Esophagus muscularis mucosa (tissue), 4 donors: Measurements from ENCODE around the gene CELF2. TPM values are rescaled to one million over a fixed set of nuclear protein-coding genes. Genes with fewer than 3 reads are reported as not detected.

Experiments
- DNase-seq: peaks from one replicate; pipeline ENCODE4 v3.0.0-alpha.2; 2017; ENCODE audit errors: extremely low spot score
- H3K27ac ChIP-seq, 4 donors: fragments of 200-600 bp; sonication (generic); replicated peaks in 1 of 4; 1 replicate in 3 of 4; 2 replicates in 1 of 4; pipeline ENCODE4 v1.5.1; 2016 to 2019; ENCODE audit warnings: mild to moderate bottlenecking in 1 of 4
- H3K27me3 ChIP-seq, 4 donors: fragments of 200-600 bp; sonication (generic); one replicate each; pipeline versions ENCODE4 v1.5.1 to v1.6.0; 2016 to 2019
- H3K36me3 ChIP-seq, 4 donors: fragments of 200-600 bp; sonication (generic); one replicate each; pipeline ENCODE4 v1.5.1; 2016 to 2019
- H3K4me1 ChIP-seq, 4 donors: fragments of 200-600 bp; sonication (generic); one replicate each; pipeline ENCODE4 v1.5.1; 2016 to 2019
- H3K4me3 ChIP-seq, 4 donors: fragments of 200-600 bp; sonication (generic); 1 replicate in 2 of 4; 2 replicates in 2 of 4; pipeline ENCODE4 v1.5.1; 2016 to 2019; ENCODE audit warnings: mild to moderate bottlenecking in 4 of 4, moderate library complexity in 1 of 4
- H3K9me3 ChIP-seq, 4 donors: fragments of 200-600 bp; sonication (generic); 1 replicate in 3 of 4; 2 replicates in 1 of 4; pipeline ENCODE4 v1.5.1; 2016 to 2019
- CTCF ChIP-seq, 3 experiments: fragments of 200-600 bp in 2 of 3; fragments of 450-650 bp in 1 of 3; sonication (generic) in 2 of 3; IDR thresholded peaks; one replicate each; pipeline ENCODE4 v1.5.1; 2017 to 2019; ENCODE audit warnings: antibody characterized with exemption in 3 of 3, mild to moderate bottlenecking in 2 of 3, moderate library complexity in 1 of 3
- EP300 ChIP-seq: sonication (generic); formaldehyde crosslinking; IDR thresholded peaks from one replicate; pipeline ENCODE4 v1.6.1; 2017; ENCODE audit warnings: antibody characterized with exemption
- POLR2A ChIP-seq: fragments of 450-650 bp; IDR thresholded peaks from one replicate; pipeline ENCODE4 v1.6.1; 2017; ENCODE audit warnings: antibody characterized with exemption, moderate library complexity, mild to moderate bottlenecking, low read depth
- POLR2AphosphoS5 ChIP-seq, 2 donors: sonication (generic); formaldehyde crosslinking; IDR thresholded peaks; one replicate each; pipeline ENCODE4 v1.6.1; 2017; ENCODE audit warnings: antibody characterized with exemption in 2 of 2
- WGBS: methylation state at CpG from one replicate; pipeline ENCODE4 v1.1.5; 2018; 5-methylcytosine and 5-hydroxymethylcytosine counted together
- intact Hi-C: fragments of 100-400 bp; cut with DNase I; formaldehyde crosslinking; loops from one replicate; pipeline ENCODE4 v1.15.1; 2023
- total RNA-seq, 4 donors: library from RNA; depleted of rRNA; stranded (reverse); fragments of >200 nt; gene quantifications; one replicate each; pipeline versions ENCODE4 v1.1.0 to v1.2.1, GENCODE V29; 2016

The CELF2 gene
- total RNA-seq, 4 donors from 2014 or later = 81.8 to 128 (median 104) TPM

GRCh38 chr10:11295492-11295891 lies 277.8 kb downstream of the CELF2 start:
- no peaks in the 10 kb centered on the region for H3K27me3 ChIP-seq
- DNase-seq = no peak
- intact Hi-C loops = no loop called here
- peaks cover 0 to 6% (median 0%) of the 10 kb centered on the region in 4 donors for H3K4me1 ChIP-seq
- H3K4me3 ChIP-seq = no peak overlapping the region
- peaks cover 13 to 84% (median 61%) of the 10 kb centered on the region in 4 donors for H3K36me3 ChIP-seq
- H3K27ac ChIP-seq = no peak overlapping the region
- H3K9me3 ChIP-seq = no peaks in the 10 kb centered on the region
- 95% methylated on average over 3 of the region's 3 CpGs for WGBS
- TF ChIP-seq POLR2A = no peak
- no peak for TF ChIP-seq EP300
- TF ChIP-seq CTCF (IDR thresholded peaks at IDR 0.05) = no peak
- TF ChIP-seq POLR2AphosphoS5 (IDR thresholded peaks at IDR 0.05) = no peak

DNA sequence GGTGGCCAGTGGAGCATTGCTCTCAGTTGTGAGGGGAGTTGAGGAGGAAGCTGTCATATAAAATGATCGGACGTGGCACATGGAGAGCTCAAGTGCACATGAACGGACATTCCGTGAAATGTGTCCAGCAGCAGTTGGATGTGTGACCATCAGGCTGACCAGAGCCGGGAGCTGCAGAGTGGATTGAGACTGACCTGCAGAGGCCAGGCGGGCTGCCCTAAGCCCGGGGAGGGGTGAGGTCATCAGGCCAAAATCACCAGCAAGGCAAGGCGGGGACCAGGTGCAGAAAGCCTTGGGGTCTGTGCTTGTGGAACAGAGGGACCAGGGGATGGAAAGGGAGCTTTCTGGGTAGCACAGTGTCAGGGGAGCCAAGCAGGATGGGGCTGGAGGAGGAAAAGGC lies 279.5 kb downstream of the CELF2 start:
- peaks cover 0 to 6% (median 0%) of the 10 kb centered on the region in 4 donors for H3K4me1 ChIP-seq
- intact Hi-C loops = no loop called here
- no peak overlapping the region for H3K4me3 ChIP-seq
- H3K27ac ChIP-seq = no peak overlapping the region
- TF ChIP-seq CTCF (IDR thresholded peaks at IDR 0.05) (no peak), EP300 (no peak), POLR2A (no peak), POLR2AphosphoS5 (IDR thresholded peaks at IDR 0.05) (no peak)
- H3K27me3 ChIP-seq = no peaks in the 10 kb centered on the region
- 95% methylated on average over 8 of the region's 8 CpGs for WGBS
- H3K36me3 ChIP-seq = peaks cover 6 to 83% (median 66%) of the 10 kb centered on the region in 4 donors
- no peaks in the 10 kb centered on the region for H3K9me3 ChIP-seq
- DNase-seq = no peak

GRCh38 chr10:11298116-11298515 lies 280.4 kb downstream of the CELF2 start:
- H3K36me3 ChIP-seq = peaks cover 13 to 83% (median 66%) of the 10 kb centered on the region in 4 donors
- DNase-seq = no peak
- intact Hi-C loops = no loop called here
- TF ChIP-seq EP300 (no peak), POLR2AphosphoS5 (IDR thresholded peaks at IDR 0.05) (no peak), CTCF (IDR thresholded peaks at IDR 0.05) (no peak), POLR2A (no peak)
- no peak overlapping the region for H3K27ac ChIP-seq
- no peaks in the 10 kb centered on the region for H3K9me3 ChIP-seq
- peaks cover 0 to 6% (median 0%) of the 10 kb centered on the region in 4 donors for H3K4me1 ChIP-seq
- no peak overlapping the region for H3K4me3 ChIP-seq
- 86% methylated on average over 5 of the region's 5 CpGs for WGBS
- no peaks in the 10 kb centered on the region for H3K27me3 ChIP-seq

GRCh38 chr10:11299125-11299524 lies 281.5 kb downstream of the CELF2 start:
- no peak for DNase-seq
- WGBS = 79% methylated on average over 11 of the region's 11 CpGs
- peaks cover 16 to 83% (median 69%) of the 10 kb centered on the region in 4 donors for H3K36me3 ChIP-seq

More at GRCh38 chr10:11299125-11299524, 281.5 kb downstream of the CELF2 start:
- intact Hi-C loops = no loop called here
- no peaks in the 10 kb centered on the region for H3K9me3 ChIP-seq
- H3K27me3 ChIP-seq = no peaks in the 10 kb centered on the region
- no peak overlapping the region for H3K4me3 ChIP-seq
- H3K27ac ChIP-seq = no peak overlapping the region
- TF ChIP-seq POLR2AphosphoS5 (IDR thresholded peaks at IDR 0.05) (no peak), POLR2A (no peak), EP300 (no peak), CTCF (IDR thresholded peaks at IDR 0.05) (no peak)
- H3K4me1 ChIP-seq = peaks cover 0 to 6% (median 0%) of the 10 kb centered on the region in 4 donors
